ELR (cell line): ENCODE measurements around the gene RNF32.

Experiments used
- DNase-seq: peaks from one replicate; pipeline ENCODE4 v3.0.0-alpha.2; 2015; ENCODE audit warnings: low read depth

The RNF32 gene

DNA sequence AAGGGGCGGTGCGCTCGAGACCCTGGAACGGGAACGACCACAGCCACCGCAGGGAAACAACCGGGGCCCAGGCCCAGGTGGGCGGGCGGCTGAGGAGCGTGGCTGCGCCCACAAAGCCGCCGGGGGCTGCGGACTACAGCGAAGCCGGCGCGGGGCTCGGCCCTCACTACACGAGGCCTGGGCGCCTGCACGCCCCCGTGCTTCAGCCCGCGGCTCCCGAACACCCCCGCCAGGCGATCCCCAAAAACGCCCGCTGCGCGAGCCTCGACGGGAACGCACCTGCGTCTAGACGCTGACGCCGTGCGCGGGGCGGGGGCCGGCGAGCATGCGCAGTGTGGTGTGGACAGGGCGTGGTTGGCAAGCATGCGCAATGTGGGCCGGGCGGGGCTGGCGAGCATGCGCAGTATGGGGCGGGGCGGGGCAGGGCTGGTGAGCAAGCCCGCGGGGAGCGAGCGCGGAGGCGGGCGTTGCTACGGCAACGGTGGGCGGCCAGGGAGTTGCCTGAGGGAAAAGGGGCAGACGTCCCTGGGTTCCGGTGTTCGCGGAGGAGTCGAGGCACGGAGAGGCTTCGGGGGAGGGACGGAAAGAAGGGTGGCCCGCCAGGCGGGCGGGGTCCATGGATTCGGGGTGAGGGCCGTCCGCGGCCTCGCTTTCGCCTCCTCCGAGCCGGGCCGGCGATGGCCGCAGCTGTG lies at the start of gene RNF32:
RNF32 (plus strand) TSS at position 518 of the 692 bp plus-strand sequence. CDS start 3,104 bp downstream, outside the sequence.
- peak; percentile 89 for DNase-seq

DNA sequence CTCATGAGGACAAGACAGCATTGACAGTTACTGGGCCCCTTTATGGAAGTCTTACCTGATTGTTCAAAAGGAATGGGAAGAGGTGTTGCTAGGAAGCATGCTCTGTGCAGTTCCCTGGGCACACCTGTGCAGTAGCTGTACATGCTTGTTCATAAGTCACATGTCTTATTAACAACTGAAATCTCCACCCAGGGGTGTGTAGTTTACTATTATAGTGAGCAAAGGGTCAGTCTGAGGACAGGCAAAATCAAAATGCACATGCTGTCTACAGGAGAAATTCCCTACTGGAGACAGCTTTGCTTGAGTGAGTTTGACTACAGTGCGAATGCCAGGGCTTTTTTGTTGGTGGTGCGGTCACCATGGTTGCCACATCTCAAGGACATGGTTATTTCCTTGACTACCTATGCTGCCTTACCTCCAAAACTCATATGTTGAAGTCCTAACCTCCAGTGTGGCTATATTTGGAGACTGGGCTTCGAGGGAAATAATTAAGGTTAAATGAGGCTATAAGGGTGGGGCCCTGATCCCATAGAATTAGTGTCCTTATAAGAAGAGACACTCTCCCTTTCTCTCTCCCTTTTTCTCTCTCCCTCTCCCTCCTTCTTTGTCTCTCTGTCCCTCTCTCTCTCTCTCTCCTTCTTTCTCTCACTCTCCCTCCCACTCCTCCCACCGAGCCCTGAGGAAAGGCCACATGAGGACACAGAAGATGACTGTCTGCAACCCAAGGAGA lies 48.3 kb upstream of the RNF32 start:
- DNase-seq, result no peak

DNA sequence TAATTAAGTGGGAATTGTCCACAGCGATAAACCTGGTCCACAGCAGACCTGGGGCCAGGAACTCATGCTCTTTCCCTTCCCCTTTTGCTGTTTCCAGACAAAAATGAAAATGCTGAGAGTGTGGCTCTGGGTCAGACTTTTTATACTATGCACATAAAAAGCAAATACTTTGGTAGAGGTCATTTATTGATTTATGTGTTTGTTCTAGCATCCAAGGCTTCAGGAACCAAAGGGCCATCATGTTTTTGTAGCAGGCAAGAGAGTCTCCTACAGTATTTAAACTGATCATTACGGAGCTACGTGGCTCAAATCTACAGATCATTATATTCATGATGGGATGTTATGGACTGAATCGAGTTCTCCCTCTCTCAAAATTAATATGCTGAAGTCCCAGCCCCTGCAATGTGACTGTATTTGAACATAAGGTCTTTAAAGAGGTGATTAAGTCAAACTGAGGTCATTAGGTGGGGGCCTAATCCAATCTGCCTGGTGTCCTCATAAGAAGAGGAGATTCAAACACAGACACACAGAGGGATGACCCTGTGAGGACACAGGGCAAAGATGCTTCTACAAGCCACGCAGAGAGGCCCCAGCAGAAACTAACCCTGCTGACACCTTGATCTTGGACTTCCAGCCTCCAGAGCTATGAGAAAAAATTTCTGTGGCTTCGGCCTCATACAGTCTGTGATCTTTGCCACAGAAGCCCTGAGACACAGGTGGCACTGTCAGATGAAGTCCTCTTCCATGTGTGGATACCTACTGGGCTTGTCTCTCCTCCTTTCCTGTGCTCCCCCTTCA lies 46.1 kb upstream of the RNF32 start:
- no peak for DNase-seq

DNA sequence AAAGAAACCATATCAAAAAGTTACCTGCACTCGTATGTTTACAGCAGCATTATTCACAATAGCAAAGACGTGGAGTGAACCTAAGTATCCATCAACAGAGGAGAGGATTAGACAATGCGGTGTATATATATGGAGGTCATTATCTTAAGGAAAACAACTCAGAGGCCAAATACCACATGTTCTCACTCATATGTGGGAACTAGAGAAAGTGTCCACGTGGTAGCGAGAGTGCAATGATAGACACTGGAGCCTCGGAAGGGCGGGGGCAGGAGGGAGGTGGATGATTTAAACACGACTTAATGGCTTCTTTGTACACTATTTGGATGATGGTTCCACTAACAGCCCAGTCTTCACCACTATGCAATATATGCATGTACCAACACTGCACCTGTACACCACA lies 40.1 kb upstream of the RNF32 start:
- no peak for DNase-seq

DNA sequence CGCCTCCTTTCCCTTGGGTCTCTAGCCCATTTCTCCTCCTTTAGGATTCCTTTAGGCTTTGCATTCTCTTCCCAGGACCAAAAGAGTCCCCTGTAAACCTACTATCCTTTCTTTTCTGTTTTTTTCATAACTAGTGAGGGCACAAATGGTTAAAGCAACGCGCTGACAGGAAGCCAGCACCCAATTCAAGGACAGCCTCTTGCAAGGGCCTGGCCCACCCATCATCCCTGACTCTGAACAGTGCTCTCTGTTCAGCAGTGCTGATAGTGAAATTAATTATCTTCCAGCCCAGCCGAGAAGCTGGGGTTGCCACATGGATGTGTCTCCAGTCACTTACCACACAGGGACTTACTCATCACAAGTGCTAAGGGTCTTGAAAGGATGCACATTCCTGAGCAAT lies 38.3 kb upstream of the RNF32 start:
- no peak for DNase-seq

DNA sequence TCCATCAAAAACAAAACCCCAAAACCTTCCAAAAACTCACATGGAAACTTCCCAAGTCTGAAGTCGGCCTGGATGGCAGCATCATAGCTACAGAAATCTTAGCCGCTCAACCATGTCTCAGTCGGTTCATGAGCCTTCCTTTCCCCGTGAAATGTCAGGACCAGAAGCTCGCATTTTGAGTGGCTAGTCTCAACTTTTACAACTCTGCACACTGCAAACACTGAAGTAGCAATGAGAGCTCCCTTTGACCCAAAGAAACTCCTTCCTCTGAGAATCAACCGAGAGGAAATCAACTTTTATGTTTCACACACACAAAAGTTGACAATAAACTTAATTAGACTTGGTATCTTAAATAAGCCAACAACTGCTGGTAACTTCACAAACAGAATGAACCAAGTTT lies 37.6 kb upstream of the RNF32 start:
- DNase-seq, result no peak

DNA sequence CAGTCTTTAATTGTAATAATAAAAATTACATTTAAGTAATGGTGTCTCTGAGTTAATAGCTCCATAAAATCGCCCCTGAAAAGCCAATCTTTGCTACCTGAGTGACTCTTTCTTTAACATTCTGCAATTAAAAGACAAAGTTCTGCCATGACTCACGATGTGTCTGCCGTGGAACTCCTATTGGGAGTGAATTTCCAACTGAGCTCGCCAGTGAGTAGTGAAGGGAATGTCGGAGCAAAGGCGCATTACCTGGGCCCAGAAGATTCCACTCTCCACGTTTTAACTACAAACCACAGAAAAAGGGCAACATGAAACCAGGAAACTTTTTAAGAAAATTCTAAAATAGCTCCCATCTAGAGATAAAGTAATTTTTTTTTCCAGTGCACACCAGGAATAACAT lies 36.9 kb upstream of the RNF32 start:
- no peak for DNase-seq

DNA sequence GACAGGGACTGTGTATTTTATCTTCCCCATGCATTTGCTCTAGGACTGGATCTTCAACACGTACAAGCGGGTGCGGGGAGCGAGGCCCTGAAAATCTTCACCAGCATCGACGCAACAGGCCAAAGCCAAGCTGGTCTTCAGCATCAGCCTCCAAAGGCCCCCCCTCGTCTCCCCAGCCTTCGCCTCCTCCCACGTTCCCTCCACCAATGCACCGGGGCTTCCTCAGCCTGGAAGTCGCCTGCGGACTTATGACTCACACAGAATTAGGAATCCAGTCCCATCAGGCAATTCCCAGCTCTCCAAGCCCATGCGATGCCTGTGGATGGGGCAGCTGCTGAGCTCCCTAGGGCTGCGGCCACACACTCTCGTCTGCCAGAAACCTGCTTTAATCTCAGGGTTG lies 36.3 kb upstream of the RNF32 start:
- DNase-seq, result peak; percentile 28

DNA sequence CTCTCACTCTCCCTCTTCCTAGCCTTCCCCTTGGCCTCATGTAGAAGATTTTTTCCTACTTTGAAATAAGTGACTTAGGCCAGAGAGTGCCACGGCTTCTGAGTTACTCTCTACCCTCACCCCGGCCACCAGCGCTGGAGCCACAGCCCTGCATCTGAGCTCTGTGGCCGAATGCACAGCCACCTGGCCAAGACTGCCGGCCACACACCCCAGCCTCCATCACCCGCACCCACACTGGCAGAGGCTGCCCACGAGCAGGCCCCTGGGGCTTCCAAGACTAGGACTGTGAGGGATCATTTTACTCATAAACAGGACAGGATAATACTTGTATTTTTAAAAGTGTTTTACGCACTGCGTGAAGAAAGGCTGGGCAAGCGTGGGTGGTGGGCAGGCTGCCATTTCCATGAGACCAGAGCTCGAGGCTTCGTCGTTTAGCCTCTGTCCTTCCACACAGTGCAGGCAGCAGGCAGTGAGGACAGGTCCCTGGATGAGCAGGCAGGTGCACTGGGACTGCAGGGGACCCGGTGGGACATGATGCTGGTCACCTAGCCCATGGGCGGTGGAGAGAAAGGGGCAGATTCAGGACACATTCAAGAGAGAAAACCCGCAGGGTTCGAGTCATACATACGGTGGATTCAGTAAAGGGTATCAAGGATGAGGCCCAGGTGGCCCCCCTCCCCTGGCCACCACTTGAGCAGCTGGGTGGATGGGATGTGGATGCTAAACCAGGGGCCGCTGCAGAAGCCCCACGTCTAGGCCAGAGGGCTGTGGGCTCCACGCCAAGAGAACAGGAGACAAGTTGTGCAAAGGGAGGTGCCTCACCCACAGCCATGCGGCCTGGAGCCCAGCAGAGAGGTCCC lies 35.5 kb upstream of the RNF32 start:
- DNase-seq, result no peak

DNA sequence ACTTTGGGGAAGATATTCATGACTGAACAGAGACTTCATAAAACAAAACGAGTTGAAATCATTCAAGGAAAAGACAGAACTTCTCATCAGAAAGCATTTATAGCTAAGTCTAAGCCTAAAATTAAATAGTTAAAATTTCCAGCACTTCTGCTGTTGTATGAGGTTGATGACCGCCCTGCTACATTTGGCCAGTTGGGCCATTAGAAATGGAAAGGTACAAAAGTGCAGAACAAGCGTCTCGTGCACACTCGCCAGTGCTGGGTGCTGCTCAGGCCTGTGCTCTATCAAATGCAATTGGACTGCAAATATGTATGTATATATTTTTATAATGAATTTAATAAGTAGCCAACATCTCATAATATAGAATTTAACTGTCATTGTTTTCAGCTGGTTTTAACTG lies 34.4 kb upstream of the RNF32 start:
- no peak for DNase-seq

DNA sequence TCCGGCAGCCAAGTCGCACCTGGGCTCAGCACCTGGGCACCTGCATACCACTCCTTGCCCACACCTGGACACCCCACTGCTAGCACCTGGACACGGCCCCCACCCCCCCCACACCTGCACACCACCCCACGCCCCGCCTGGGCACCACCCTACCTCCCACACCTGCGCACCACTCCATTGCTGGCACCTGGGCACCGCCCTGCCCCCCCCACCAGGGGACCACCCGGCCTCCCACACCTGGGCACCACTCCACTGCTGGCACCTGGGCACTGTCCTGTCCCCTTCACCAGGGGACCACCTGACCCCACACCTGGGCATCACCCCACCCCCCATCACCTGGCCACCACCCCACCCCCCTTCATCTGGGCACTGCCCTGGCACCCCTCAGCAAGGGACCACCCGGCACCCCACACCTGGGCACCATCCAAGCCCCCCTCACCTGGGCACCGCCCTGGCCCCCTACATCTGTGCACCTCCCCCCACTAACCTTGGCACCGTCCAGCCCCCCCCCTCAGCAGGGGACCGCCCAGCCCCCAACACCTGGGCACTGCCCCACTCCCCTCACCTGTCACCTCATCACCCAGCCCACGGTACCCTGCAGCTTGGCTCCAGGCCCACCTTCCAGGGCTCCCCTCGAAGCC lies 33.8 kb upstream of the RNF32 start:
- no peak for DNase-seq

DNA sequence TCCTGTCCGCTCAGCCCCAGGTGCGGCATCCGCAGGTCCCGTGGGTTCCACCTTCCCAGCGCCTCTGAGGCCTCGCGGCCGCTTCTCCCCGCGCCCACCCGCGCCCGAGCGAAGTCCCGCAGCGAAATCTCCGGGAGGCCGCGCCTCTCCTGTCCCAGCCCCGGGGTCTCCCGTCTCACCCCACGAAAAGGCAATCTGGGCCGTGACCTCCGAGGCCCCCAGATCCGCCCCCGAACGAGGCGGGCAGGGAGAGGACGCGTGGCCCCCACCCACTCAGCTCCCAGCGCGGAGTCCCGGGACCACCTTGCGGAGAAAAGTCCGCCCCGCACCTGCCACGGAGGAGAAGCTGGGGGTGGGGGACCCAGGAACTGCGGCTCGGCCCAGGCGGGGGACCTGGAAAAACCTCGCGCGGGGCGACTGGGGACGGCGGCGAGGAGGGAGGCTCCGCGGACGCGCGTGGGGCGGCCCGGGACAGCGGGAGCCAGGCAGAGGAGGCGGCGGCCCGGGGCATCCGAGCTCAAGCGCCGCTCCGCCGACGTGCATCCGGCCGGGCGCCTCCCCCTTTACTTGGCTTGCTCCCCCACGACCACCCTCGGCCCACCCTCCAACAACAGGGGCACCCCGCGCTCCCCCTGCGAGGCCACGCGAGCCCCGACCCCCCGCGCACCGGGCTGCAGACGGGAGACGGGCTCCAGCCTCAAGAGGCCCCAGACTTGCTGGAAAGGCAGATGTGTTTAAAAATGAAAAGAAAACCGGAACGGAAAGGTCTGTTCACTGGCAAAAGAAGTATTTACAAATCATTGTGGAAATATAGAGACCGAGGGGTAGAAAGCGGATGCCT lies 33.0 kb upstream of the RNF32 start:
- peak; percentile 13 for DNase-seq

DNA sequence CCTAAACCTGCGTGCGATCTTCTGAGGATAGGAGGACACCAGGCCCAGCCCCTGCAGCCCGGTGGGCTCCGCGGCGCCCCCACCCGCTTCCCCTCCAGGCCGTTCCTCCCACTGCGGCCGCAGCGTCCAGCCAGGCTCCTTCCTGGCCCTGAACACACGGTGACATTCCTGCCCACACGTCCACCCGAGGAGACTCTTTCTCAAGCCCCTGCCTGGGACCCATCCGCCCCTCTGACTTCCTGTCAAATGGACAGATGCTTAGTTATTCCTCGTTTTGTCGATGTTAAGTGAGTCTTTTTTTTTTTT lies 32.4 kb upstream of the RNF32 start:
- DNase-seq, result no peak

DNA sequence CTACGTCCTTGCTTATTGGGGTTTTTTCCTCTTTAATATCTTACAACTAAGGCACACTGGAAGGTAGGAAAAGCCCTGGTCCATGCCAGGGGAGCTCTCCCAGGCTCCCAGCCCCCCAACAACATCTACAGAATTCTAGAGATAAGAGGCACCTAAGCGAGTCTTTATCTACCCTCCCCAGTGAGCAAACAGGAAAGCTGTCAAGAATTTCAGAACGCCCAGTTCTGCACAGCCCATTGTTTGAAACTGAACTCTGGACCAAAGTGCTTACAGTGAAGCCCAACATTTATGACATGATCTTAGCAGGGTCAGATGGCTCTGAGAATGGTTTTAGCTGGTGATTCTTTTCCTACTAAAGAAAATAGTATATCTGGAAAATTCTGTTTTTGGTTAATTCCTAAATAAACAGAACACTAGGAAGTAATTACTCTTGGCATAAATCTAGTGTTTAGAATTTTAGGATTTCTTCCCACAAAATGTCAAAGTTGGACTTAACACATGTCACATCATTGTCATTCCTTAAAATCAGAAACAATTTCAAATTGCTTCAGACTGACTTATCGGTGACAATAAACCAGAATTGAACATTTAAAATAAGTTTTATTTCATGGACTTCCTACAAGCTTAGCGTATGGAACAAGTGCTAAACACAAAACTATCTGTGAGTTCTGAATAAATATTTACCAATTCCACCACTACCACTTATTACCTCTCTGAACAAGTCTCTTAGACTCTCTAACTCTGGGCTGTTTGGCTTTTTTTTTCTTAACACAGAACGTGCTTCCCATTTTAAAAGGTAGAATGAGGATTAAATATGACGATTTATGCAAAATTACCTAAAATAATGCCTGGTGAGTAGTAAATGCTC lies 31.3 kb upstream of the RNF32 start:
- DNase-seq, result no peak

DNA sequence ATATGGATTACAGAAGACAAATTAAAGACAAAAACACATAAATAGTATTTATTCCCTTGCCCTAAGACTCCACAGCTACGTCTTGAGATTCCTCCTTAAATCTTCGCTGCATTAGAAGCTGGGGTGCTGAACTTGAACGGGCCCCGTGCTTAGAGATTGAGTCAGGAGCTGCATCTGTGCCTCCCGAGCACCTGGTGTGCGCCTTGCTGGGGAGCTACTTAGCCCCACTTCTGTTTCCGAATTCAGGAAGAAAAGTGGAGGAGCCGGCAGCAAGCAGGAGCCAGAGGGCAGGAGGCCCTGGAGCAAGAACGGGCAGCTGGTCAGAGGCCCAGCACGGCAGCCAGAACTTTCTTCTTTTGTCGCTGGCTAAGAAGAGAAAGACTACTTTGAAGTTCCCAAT lies 30.4 kb upstream of the RNF32 start:
- DNase-seq, result no peak

DNA sequence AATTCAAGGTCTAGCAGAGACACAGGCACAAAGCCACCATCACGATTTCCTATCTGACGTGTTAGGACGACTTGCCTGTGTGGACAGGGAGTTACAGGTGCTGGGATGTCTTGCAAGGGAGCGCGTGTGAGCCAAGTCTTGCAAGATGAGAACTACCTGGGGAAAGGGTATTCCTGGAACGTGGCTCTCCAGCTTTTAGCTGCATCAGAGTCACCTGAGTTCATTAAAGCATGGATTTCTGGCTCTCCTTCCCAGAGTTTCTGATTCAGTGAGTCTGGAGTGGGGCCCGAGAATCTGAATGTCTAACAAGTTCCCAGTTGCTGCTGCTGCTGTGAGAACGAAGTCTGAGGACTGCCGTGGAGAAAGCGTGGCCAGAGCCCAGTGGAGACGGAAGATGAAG lies 30.0 kb upstream of the RNF32 start:
- DNase-seq, result no peak

DNA sequence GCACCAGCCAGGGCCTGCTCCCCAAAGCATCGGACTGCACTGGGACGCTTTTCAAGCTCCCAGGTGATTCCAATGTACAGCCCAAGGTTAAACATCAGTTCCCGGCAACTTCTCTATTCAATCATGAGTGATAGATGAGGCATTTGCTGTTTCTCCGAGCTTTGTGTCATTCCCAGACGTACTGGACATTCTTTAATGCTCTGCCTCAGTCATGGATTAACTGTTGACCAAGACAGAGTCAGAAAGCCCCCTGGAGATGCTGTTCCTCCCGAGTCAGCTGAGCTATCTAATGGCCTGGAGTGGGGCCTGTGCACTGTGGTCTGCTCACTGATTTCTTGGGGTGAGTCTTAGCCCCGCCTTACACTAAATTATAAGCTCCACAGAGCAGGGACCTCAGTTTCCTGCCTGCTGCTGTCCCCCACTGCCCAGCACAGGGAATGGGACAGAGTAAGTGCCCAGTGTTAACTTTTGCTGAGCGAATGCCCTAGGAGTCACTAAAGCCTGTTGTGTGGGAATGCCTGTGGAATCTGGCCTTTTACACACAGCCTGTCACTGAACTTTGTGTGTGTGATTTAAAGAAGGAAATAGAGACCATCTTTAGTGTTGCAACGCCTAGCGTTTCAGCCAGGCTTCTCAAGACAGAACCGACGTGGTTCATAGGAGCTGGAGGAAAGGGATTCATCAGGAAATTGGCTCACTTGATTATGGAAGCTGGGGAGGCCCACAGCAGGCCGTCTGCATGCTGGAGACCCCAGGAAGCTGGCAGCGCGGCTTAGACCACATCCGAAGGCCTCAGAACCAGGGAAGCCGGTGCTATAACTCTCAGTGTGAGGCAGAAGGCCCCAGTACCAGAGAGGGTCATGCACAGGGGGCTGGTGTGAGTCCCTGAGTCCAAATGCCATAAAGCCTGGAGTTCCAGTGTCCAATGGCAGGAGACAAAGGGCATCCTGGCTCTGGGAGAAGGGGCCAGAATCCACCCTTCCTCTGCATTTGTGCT lies 29.3 kb upstream of the RNF32 start:
- no peak for DNase-seq

DNA sequence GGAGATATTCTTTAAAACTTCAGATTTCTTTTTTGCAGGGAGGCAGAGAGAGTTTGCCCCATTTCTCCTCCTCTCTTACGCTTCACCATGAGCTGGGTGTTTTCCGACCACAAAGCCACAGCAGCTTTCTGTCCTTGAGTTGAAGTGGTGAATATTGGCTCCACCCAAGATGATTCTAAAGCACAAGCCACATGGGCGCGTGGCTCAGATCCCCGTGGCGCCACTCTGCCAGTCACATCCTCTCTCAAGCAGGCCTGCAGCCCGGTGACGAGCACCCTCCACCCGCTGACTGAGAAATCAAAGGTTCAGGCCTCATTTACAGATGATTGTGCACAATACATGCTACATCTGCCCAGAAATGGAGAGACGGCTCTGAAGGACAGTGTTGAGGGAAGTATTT lies 27.6 kb upstream of the RNF32 start:
- no peak for DNase-seq
